Ishikawa (cell line): Measurements from ENCODE around the gene MBOAT7.

Source experiments
- CEBPB ChIP-seq: IDR thresholded peaks from 2 replicates; pipeline ENCODE4 v1.6.1; 2012
- CREB1 ChIP-seq: IDR thresholded peaks from 2 replicates; pipeline ENCODE4 v1.6.1; 2012; ENCODE audit warnings: low read depth
- EGR1 ChIP-seq: IDR thresholded peaks from 2 replicates; pipeline ENCODE4 v1.6.1; 2012
- EP300 ChIP-seq: IDR thresholded peaks from 2 replicates; pipeline ENCODE4 v1.6.1; 2012; ENCODE audit warnings: borderline replicate concordance
- FOXM1 ChIP-seq: IDR thresholded peaks from 2 replicates; pipeline ENCODE4 v1.6.1; 2012; ENCODE audit warnings: low read depth, borderline replicate concordance
- MAX ChIP-seq: IDR thresholded peaks from 2 replicates; pipeline ENCODE4 v1.6.1; 2012
- NFIC ChIP-seq: IDR thresholded peaks from 2 replicates; pipeline ENCODE4 v1.6.1; 2012
- RAD21 ChIP-seq: IDR thresholded peaks from 2 replicates; pipeline ENCODE4 v1.6.1; 2012; ENCODE audit warnings: low read depth
- TAF1 ChIP-seq: IDR thresholded peaks from 2 replicates; pipeline ENCODE4 v1.6.1; 2012; ENCODE audit warnings: low read depth, mild to moderate bottlenecking
- TCF12 ChIP-seq: IDR thresholded peaks from 2 replicates; pipeline ENCODE4 v1.6.1; 2012; ENCODE audit warnings: low read depth
- TEAD4 ChIP-seq: IDR thresholded peaks from 2 replicates; pipeline ENCODE4 v1.6.1; 2012
- YY1 ChIP-seq: IDR thresholded peaks from 2 replicates; pipeline ENCODE4 v1.6.1; 2012; ENCODE audit warnings: low read depth
- ZBTB7A ChIP-seq: IDR thresholded peaks from 2 replicates; pipeline ENCODE4 v1.6.1; 2012; ENCODE audit warnings: low read depth
- TF ChIP-seq, protein P1 (sequence below): IDR thresholded peaks from 2 replicates; pipeline ENCODE4 v1.6.1; 2012; ENCODE audit warnings: low read depth, mild to moderate bottlenecking
- TF ChIP-seq, protein P2 (sequence below): IDR thresholded peaks from 2 replicates; pipeline ENCODE4 v1.6.1; 2012

The MBOAT7 gene

DNA sequence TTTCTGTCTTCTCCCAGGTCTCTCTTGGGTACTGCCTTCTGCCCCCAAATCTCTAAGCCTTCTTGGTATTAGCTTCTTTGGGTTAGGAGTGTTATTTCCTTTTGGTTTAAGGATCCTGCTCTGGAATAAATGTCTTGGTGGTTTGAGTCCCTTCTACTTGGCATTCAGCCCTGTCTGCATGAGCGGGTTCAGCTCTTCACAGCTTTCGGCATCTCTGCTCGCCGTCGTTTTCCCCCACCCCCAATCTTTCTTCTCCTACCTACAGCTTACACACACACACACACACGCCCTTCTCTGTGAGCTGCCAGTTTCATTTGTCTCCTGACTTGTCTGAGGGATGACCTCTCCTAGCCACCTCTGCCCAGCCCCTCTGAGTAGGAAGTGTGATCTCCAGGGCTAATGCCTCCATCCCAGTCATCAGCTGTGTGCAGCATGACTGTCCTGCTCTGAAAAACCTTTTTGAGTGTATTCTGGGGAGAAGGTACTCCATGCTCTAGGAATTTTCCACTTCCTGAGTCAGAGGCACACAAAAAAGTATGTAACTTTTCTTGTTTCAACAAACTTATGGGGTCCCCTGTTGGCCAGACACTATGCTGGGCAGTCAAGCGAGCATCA, 47.1 kb downstream of the MBOAT7 start:
- TF ChIP-seq EGR1 (no peak), YY1 (no peak), CEBPB (no peak), TCF12 (no peak), RAD21 (no peak)
- TF ChIP-seq, protein P1, sequence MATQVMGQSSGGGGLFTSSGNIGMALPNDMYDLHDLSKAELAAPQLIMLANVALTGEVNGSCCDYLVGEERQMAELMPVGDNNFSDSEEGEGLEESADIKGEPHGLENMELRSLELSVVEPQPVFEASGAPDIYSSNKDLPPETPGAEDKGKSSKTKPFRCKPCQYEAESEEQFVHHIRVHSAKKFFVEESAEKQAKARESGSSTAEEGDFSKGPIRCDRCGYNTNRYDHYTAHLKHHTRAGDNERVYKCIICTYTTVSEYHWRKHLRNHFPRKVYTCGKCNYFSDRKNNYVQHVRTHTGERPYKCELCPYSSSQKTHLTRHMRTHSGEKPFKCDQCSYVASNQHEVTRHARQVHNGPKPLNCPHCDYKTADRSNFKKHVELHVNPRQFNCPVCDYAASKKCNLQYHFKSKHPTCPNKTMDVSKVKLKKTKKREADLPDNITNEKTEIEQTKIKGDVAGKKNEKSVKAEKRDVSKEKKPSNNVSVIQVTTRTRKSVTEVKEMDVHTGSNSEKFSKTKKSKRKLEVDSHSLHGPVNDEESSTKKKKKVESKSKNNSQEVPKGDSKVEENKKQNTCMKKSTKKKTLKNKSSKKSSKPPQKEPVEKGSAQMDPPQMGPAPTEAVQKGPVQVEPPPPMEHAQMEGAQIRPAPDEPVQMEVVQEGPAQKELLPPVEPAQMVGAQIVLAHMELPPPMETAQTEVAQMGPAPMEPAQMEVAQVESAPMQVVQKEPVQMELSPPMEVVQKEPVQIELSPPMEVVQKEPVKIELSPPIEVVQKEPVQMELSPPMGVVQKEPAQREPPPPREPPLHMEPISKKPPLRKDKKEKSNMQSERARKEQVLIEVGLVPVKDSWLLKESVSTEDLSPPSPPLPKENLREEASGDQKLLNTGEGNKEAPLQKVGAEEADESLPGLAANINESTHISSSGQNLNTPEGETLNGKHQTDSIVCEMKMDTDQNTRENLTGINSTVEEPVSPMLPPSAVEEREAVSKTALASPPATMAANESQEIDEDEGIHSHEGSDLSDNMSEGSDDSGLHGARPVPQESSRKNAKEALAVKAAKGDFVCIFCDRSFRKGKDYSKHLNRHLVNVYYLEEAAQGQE, result no peak

- no peak for TF ChIP-seq NFIC
- no peak for TF ChIP-seq ZBTB7A
- TF ChIP-seq TEAD4, result no peak
- TF ChIP-seq, protein P2, sequence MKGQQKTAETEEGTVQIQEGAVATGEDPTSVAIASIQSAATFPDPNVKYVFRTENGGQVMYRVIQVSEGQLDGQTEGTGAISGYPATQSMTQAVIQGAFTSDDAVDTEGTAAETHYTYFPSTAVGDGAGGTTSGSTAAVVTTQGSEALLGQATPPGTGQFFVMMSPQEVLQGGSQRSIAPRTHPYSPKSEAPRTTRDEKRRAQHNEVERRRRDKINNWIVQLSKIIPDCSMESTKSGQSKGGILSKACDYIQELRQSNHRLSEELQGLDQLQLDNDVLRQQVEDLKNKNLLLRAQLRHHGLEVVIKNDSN, result no peak
- no peak for TF ChIP-seq EP300
- TF ChIP-seq, protein P1, result no peak
- no peak for TF ChIP-seq FOXM1
- TF ChIP-seq TCF12, result no peak
- TF ChIP-seq RAD21, result no peak
- TF ChIP-seq CEBPB, result no peak
- no peak for TF ChIP-seq EGR1
- TF ChIP-seq MAX, result no peak
- no peak for TF ChIP-seq TAF1
Measured at GRCh38 chr19:54141356-54141755, 48.0 kb downstream of the MBOAT7 start.

GRCh38 chr19:54138489-54139256, 50.7 kb downstream of the MBOAT7 start:
- TF ChIP-seq NFIC, result no peak
- no peak for TF ChIP-seq EGR1
- TF ChIP-seq TAF1, result no peak
- TF ChIP-seq, protein P1, result no peak
- no peak for TF ChIP-seq TCF12
- no peak for TF ChIP-seq CREB1
- no peak for TF ChIP-seq CEBPB
- no peak for TF ChIP-seq TEAD4
- TF ChIP-seq EP300, result no peak
- no peak for TF ChIP-seq ZBTB7A

DNA sequence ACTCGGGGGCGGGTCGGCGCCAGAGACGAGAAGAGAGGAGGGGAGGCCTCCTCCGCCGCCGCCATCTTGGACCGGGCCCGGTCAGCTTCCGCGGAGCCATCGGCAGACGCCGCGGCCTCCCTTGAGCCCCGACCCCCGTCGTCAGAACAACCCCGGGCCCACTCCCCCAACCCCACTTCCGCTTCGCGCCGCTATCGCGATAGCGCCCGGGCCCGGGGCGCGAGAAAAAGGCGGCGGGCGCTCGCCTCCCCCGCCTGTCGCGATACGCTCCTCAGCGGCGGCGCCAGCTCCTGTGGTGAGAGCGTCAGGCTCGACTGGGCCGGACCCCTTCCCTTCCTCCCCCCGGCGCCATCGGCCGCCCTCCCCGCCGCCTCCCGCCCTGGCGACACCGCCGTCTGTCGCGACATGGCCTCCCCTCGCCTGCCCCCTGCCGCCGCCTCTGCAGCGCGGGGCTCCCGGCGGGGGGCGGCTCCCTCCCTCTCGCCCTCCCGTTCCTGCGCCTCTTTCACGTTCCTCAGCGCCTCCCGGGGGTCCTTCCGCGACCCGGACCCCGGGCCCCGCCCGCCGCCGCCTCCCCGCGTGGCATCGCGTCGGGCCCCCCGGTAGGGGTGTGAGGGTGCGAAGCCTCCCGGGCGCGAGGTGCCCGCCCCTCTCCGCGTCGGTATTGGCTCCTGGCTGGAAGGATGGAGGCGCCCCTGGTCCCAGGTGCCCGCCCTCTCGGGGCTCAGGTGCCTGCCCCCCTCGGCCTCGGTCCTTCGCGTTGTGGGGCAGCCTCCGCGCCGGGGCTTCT, 51.5 kb downstream of the MBOAT7 start, which contains the start of gene CNOT3:
Gene CNOT3, plus strand, starts transcription at position 64 of the 790 bp plus-strand sequence. CDS start 5,217 bp downstream, outside the sequence.
- TF ChIP-seq RAD21 (no peak), CEBPB (no peak), EP300 (no peak), YY1 (peak; percentile 93), TEAD4 (0 out of 2 replicates have a peak, but pooled peaks have one; percentile 1), ZBTB7A (peak; percentile 28; the same call in 1 of the 2 replicates), FOXM1 (no peak), MAX (peak; percentile 84), NFIC (no peak), TCF12 (no peak), EGR1 (peak; percentile 8; the same call in 1 of the 2 replicates), CREB1 (no peak), TAF1 (peak; percentile 89)
- TF ChIP-seq, protein P1, result no peak
- TF ChIP-seq, protein P2, result no peak
